ENCODE data around the gene C12orf60.

DNA sequence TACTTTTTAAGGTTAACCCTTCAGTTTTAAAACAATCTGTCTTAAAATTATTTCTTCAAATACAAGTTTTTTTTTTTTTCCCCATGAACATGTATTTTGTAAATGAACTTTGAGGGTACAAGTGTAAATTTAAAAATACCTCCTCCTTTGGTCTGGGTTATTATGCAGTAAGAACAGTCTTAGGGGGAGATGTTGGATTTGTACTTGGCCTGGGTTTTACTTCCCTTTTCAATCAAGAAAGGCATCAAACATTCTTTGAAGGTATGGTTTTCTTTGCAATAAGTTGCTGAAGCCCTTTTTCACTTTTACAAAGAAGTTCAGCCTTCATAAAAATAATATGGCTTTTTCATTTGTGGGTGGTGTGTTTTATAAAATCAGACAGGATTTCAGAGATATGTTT is 20.7 kb upstream of the C12orf60 start:
- TF ChIP-seq EP300 (IDR thresholded peaks at IDR 0.05): no peak
- TF ChIP-seq, protein P1, sequence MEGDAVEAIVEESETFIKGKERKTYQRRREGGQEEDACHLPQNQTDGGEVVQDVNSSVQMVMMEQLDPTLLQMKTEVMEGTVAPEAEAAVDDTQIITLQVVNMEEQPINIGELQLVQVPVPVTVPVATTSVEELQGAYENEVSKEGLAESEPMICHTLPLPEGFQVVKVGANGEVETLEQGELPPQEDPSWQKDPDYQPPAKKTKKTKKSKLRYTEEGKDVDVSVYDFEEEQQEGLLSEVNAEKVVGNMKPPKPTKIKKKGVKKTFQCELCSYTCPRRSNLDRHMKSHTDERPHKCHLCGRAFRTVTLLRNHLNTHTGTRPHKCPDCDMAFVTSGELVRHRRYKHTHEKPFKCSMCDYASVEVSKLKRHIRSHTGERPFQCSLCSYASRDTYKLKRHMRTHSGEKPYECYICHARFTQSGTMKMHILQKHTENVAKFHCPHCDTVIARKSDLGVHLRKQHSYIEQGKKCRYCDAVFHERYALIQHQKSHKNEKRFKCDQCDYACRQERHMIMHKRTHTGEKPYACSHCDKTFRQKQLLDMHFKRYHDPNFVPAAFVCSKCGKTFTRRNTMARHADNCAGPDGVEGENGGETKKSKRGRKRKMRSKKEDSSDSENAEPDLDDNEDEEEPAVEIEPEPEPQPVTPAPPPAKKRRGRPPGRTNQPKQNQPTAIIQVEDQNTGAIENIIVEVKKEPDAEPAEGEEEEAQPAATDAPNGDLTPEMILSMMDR (IDR thresholded peaks at IDR 0.05): no peak
- no peak for TF ChIP-seq POLR2A (IDR thresholded peaks at IDR 0.05)
